Measurements from ENCODE around the gene PEX11B. TPM values are rescaled to one million over a fixed set of nuclear protein-coding genes. Genes with fewer than 3 reads are reported as not detected.
A peak's percentile ranks its signal among the peaks of the same experiment; 100 is the strongest.

Gene PEX11B
- total RNA-seq, 2 donors from 2014 or later = 12.9 to 16.0 TPM

DNA sequence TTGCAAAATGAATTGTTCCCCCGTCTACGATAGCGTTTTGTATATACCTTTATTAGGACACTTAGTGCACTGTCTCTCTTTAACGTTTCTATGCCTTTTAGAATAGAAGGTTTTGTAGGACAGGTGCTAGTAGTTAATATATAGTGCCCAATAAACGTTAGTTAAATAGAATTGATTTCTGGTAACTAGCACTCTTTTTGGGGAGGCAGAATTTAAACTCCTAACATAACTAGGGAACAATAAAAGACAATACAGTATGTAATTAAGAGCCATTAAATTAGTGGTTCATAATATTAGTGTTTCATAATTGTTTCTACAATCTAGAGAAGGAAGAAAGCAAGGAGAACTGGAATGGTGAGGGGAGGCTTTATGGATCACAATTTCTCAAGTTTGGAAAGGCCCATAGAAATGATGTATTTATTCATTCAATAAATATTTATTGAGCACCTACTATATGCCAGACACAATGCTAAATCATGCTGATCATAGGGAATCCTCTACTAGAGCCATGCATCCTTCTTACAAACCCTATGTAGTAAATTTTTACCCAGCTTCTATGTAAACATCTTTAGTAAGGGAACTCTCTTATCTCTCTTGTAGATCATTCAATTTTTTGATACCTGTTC lies 46.7 kb upstream of the PEX11B start:
- no peak for TF ChIP-seq CTCF (conservative IDR thresholded peaks at IDR 0.05)
- H3K27ac Mint-ChIP-seq = no peak overlapping the region
- 35% methylated on average over 5 of the region's 5 CpGs; no CpG with 5 or more reads in 1 of the 2 experiments for WGBS, 2 experiments (ENCODE audit: insufficient coverage in 1 of 2, insufficient read length in 1 of 2)
- H3K4me3 ChIP-seq (ENCODE audit: low read length) = peak overlapping the region; percentile 87
- peaks cover 3% of the 10 kb centered on the region for H3K4me1 ChIP-seq (ENCODE audit: control insufficient read depth, insufficient read depth, low read length)
- H3K27me3 ChIP-seq (ENCODE audit: control insufficient read depth, insufficient read depth, low read length, poor library complexity, severe bottlenecking) = peaks cover 21% of the 10 kb centered on the region
- no peak overlapping the region for H3K9ac ChIP-seq (ENCODE audit: extremely low read depth, low read length, poor library complexity, severe bottlenecking)
- H3K9me3 Mint-ChIP-seq = peaks cover 12% of the 10 kb centered on the region
- H3K4me1 Mint-ChIP-seq = peaks cover 22% of the 10 kb centered on the region
- H3K9me3 ChIP-seq (ENCODE audit: control insufficient read depth, low read length) = peaks cover 10% of the 10 kb centered on the region
- no peaks in the 10 kb centered on the region for H3K36me3 ChIP-seq (ENCODE audit: control insufficient read depth, insufficient read depth, low read length)
- H3K36me3 Mint-ChIP-seq (ENCODE audit: low read depth) = peaks cover 7% of the 10 kb centered on the region
- H3K27ac ChIP-seq (ENCODE audit: low read depth, low read length) = no peak overlapping the region
- peaks cover 36% of the 10 kb centered on the region for H3K27me3 Mint-ChIP-seq (ENCODE audit: insufficient read depth)
- no peak for DNase-seq
- peak overlapping the region; percentile 75 for H3K4me3 Mint-ChIP-seq

DNA sequence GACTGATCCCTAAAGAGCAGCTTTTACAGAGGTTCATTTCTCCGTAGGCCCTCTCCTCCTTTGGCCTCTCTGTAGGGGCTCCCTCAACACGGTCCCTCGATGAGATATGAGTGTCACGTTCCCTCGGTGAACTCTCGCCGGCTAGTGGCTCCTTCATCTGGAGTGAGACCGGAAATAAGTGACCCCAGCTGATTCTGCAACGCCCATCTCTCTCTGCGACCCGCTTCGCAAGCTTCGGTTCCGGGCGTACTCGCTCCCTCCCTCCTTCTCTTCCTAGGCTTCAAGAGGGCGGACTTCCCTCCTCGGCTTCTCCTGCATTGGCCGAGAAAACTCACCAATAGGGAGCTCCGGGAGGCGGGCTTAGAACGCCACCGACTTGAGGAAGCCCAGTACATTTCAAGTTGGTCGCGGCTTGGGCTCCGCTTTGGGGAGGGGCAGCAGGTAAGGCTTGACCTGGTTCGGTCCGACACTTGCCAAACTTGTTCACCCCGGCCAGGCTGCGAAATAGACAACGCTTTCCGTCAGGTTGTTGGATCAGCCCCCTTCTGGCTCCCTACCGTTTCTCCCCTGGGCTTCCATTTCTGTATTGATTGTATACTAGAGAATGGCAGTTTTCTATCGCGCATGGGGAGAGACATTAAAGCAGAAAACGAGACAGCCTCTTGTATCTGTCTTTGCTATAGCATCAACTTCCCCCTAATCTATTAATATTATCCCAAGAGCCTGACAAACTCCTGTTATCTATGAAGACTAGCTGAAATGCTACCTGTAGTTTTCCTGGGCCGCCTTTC lies 46.0 kb upstream of the PEX11B start, which contains the start of the genes ANKRD34A and POLR3GL:
Gene ANKRD34A (minus strand): TSS at position 248 of the 791 bp plus-strand sequence. CDS start 2,816 bp downstream, outside the sequence.
Gene POLR3GL (plus strand): TSS at position 363 of the 791 bp plus-strand sequence. CDS start 10,176 bp downstream, outside the sequence.
- no peaks in the 10 kb centered on the region for H3K36me3 ChIP-seq (ENCODE audit: control insufficient read depth, insufficient read depth, low read length)
- peak; percentile 99 for DNase-seq
- peaks cover 10% of the 10 kb centered on the region for H3K9me3 ChIP-seq (ENCODE audit: control insufficient read depth, low read length)
- peak within 1 kb of the TSS; percentile 43 for H3K9ac ChIP-seq (ENCODE audit: extremely low read depth, low read length, poor library complexity, severe bottlenecking)
- H3K4me3 ChIP-seq (ENCODE audit: low read length) = peak within 1 kb of the TSS; percentile 87
- peaks cover 7% of the 10 kb centered on the region for H3K36me3 Mint-ChIP-seq (ENCODE audit: low read depth)
- peaks cover 3% of the 10 kb centered on the region for H3K4me1 ChIP-seq (ENCODE audit: control insufficient read depth, insufficient read depth, low read length)
- H3K27ac ChIP-seq (ENCODE audit: low read depth, low read length) = no peak within 1 kb of the TSS
- H3K4me3 Mint-ChIP-seq = peak within 1 kb of the TSS; percentile 75
- peaks cover 23% of the 10 kb centered on the region for H3K4me1 Mint-ChIP-seq
- peaks cover 26% of the 10 kb centered on the region for H3K27me3 ChIP-seq (ENCODE audit: control insufficient read depth, insufficient read depth, low read length, poor library complexity, severe bottlenecking)
- peak within 1 kb of the TSS; percentile 91 for H3K27ac Mint-ChIP-seq
- WGBS, 2 experiments (ENCODE audit: insufficient coverage in 1 of 2, insufficient read length in 1 of 2) = 1 to 3% methylated on average over 25 to 37 of the region's 37 CpGs
- peaks cover 42% of the 10 kb centered on the region for H3K27me3 Mint-ChIP-seq (ENCODE audit: insufficient read depth)
- H3K9me3 Mint-ChIP-seq = peaks cover 12% of the 10 kb centered on the region
- no peak for TF ChIP-seq CTCF (conservative IDR thresholded peaks at IDR 0.05)

- peak overlapping the region; percentile 75 for H3K4me3 Mint-ChIP-seq
- peaks cover 23% of the 10 kb centered on the region for H3K4me1 Mint-ChIP-seq
- peaks cover 7% of the 10 kb centered on the region for H3K36me3 Mint-ChIP-seq (ENCODE audit: low read depth)
- TF ChIP-seq CTCF (conservative IDR thresholded peaks at IDR 0.05) = no peak
- Histone ChIP-seq H3K4me3 (ENCODE audit: low read length) (peak overlapping the region; percentile 87), H3K27me3 (ENCODE audit: control insufficient read depth, insufficient read depth, low read length, poor library complexity, severe bottlenecking) (peaks cover 37% of the 10 kb centered on the region), H3K9me3 (ENCODE audit: control insufficient read depth, low read length) (peaks cover 10% of the 10 kb centered on the region), H3K36me3 (ENCODE audit: control insufficient read depth, insufficient read depth, low read length) (no peaks in the 10 kb centered on the region), H3K27ac (ENCODE audit: low read depth, low read length) (no peak overlapping the region), H3K4me1 (ENCODE audit: control insufficient read depth, insufficient read depth, low read length) (peaks cover 3% of the 10 kb centered on the region), H3K9ac (ENCODE audit: extremely low read depth, low read length, poor library complexity, severe bottlenecking) (peak overlapping the region; percentile 43)
- H3K9me3 Mint-ChIP-seq = peaks cover 12% of the 10 kb centered on the region
- 75 to 82% methylated on average over 5 of the region's 5 CpGs for WGBS, 2 experiments (ENCODE audit: insufficient coverage in 1 of 2, insufficient read length in 1 of 2)
- DNase-seq = no peak
- peaks cover 53% of the 10 kb centered on the region for H3K27me3 Mint-ChIP-seq (ENCODE audit: insufficient read depth)
- H3K27ac Mint-ChIP-seq = peak overlapping the region; percentile 91
Observed at GRCh38 chr1:145963265-145964019, 44.9 kb upstream of the PEX11B start.
